Subcutaneous abdominal adipose tissue (tissue), 5 donors: Measurements from ENCODE around the gene MYO16.

Source experiments
- H3K27ac ChIP-seq: one replicate; pipeline ENCODE4 v1.7.0; 2013; ENCODE audit warnings: low read depth, mild to moderate bottlenecking, inconsistent platforms, low read length, moderate library complexity
- H3K27me3 ChIP-seq, 5 donors: one replicate each; pipeline ENCODE4 v1.7.0; 2013; ENCODE audit warnings: low read length in 5 of 5, inconsistent platforms in 1 of 5; ENCODE audit not compliant: control insufficient read depth in 5 of 5, insufficient read depth in 4 of 5
- H3K36me3 ChIP-seq, 5 donors: one replicate each; pipeline ENCODE4 v1.7.0; 2013; ENCODE audit warnings: low read length in 5 of 5; ENCODE audit not compliant: control insufficient read depth in 5 of 5, insufficient read depth in 5 of 5
- H3K4me1 ChIP-seq, 5 donors: one replicate each; pipeline ENCODE4 v1.7.0; 2013; ENCODE audit warnings: low read length in 5 of 5, mild to moderate bottlenecking in 3 of 5, moderate library complexity in 1 of 5; ENCODE audit not compliant: control insufficient read depth in 5 of 5, insufficient read depth in 5 of 5
- H3K4me3 ChIP-seq, 5 donors: one replicate each; pipeline ENCODE4 v1.7.0; 2013; ENCODE audit warnings: low read length in 5 of 5, low read depth in 1 of 5
- H3K9ac ChIP-seq, 5 donors: one replicate each; pipeline ENCODE4 v1.7.0; 2013; ENCODE audit warnings: low read length in 5 of 5, mild to moderate bottlenecking in 4 of 5, moderate library complexity in 3 of 5
- H3K9me3 ChIP-seq, 5 donors: one replicate each; pipeline ENCODE4 v1.7.0; 2013; ENCODE audit warnings: low read length in 5 of 5; ENCODE audit not compliant: control insufficient read depth in 5 of 5
- donor health status: healthy.
- donor health status: healthy.
- donor health status: healthy.
- donor health status: healthy.
- donor health status: healthy.

The MYO16 gene

GRCh38 chr13:109110159-109110558 lies 480.7 kb downstream of the MYO16 start:
- Histone ChIP-seq H3K4me3 (no peak overlapping the region), H3K9ac (no peak overlapping the region), H3K36me3 (no peaks in the 10 kb centered on the region), H3K9me3 (no peaks in the 10 kb centered on the region), H3K27ac (no peak overlapping the region), H3K27me3 (no peaks in the 10 kb centered on the region), H3K4me1 (no peaks in the 10 kb centered on the region)

- H3K36me3 ChIP-seq: no peaks in the 10 kb centered on the region
- H3K9ac ChIP-seq: no peak overlapping the region
- H3K4me3 ChIP-seq: no peak overlapping the region
- no peak overlapping the region for H3K27ac ChIP-seq
- H3K9me3 ChIP-seq: no peaks in the 10 kb centered on the region
- no peaks in the 10 kb centered on the region for H3K4me1 ChIP-seq
- H3K27me3 ChIP-seq: no peaks in the 10 kb centered on the region
Measured at GRCh38 chr13:109111141-109111540, 481.7 kb downstream of the MYO16 start.

GRCh38 chr13:109113427-109113826 lies 484.0 kb downstream of the MYO16 start:
- no peaks in the 10 kb centered on the region for H3K4me1 ChIP-seq
- H3K27me3 ChIP-seq: no peaks in the 10 kb centered on the region
- no peak overlapping the region for H3K27ac ChIP-seq
- no peak overlapping the region for H3K4me3 ChIP-seq
- no peaks in the 10 kb centered on the region for H3K36me3 ChIP-seq
- no peak overlapping the region for H3K9ac ChIP-seq
- H3K9me3 ChIP-seq: no peaks in the 10 kb centered on the region

GRCh38 chr13:109114162-109114561 lies 484.8 kb downstream of the MYO16 start:
- Histone ChIP-seq H3K27ac (no peak overlapping the region), H3K4me3 (no peak overlapping the region), H3K9me3 (no peaks in the 10 kb centered on the region), H3K27me3 (no peaks in the 10 kb centered on the region), H3K4me1 (no peaks in the 10 kb centered on the region), H3K9ac (no peak overlapping the region), H3K36me3 (no peaks in the 10 kb centered on the region)

- Histone ChIP-seq H3K36me3 (no peaks in the 10 kb centered on the region), H3K9ac (no peak overlapping the region), H3K27ac (no peak overlapping the region), H3K9me3 (no peaks in the 10 kb centered on the region), H3K4me1 (no peaks in the 10 kb centered on the region), H3K27me3 (no peaks in the 10 kb centered on the region), H3K4me3 (no peak overlapping the region)
Measured at GRCh38 chr13:109114991-109115390, 485.6 kb downstream of the MYO16 start.

GRCh38 chr13:109118521-109118920 lies 489.1 kb downstream of the MYO16 start:
- H3K4me3 ChIP-seq: no peak overlapping the region
- no peak overlapping the region for H3K27ac ChIP-seq
- H3K4me1 ChIP-seq: no peaks in the 10 kb centered on the region
- H3K27me3 ChIP-seq: no peaks in the 10 kb centered on the region
- H3K9ac ChIP-seq: no peak overlapping the region
- no peaks in the 10 kb centered on the region for H3K9me3 ChIP-seq
- no peaks in the 10 kb centered on the region for H3K36me3 ChIP-seq

GRCh38 chr13:109119896-109120295 lies 490.5 kb downstream of the MYO16 start:
- Histone ChIP-seq H3K9me3 (no peaks in the 10 kb centered on the region), H3K27ac (no peak overlapping the region)

GRCh38 chr13:109121826-109122225 lies 492.4 kb downstream of the MYO16 start:
- H3K9me3 ChIP-seq: no peaks in the 10 kb centered on the region
- H3K4me3 ChIP-seq: no peak overlapping the region
- no peaks in the 10 kb centered on the region for H3K36me3 ChIP-seq
- H3K27me3 ChIP-seq: no peaks in the 10 kb centered on the region
- H3K27ac ChIP-seq: no peak overlapping the region
- H3K4me1 ChIP-seq: no peaks in the 10 kb centered on the region
- no peak overlapping the region for H3K9ac ChIP-seq

More at GRCh38 chr13:109119896-109120295, 490.5 kb downstream of the MYO16 start:
- H3K27me3 ChIP-seq: no peaks in the 10 kb centered on the region
- no peaks in the 10 kb centered on the region for H3K4me1 ChIP-seq
- H3K4me3 ChIP-seq: no peak overlapping the region
- no peaks in the 10 kb centered on the region for H3K36me3 ChIP-seq
- no peak overlapping the region for H3K9ac ChIP-seq

- Histone ChIP-seq H3K36me3 (no peaks in the 10 kb centered on the region), H3K4me1 (no peaks in the 10 kb centered on the region), H3K4me3 (no peak overlapping the region), H3K27me3 (no peaks in the 10 kb centered on the region), H3K27ac (no peak overlapping the region), H3K9me3 (no peaks in the 10 kb centered on the region), H3K9ac (no peak overlapping the region)
Measured at GRCh38 chr13:109123971-109124370, 494.6 kb downstream of the MYO16 start.

- H3K9ac ChIP-seq: no peak overlapping the region
- H3K9me3 ChIP-seq: no peaks in the 10 kb centered on the region
- no peaks in the 10 kb centered on the region for H3K4me1 ChIP-seq
- no peaks in the 10 kb centered on the region for H3K36me3 ChIP-seq
- H3K27me3 ChIP-seq: no peaks in the 10 kb centered on the region
- H3K4me3 ChIP-seq: no peak overlapping the region
- no peak overlapping the region for H3K27ac ChIP-seq
Measured at GRCh38 chr13:109126178-109126577, 496.8 kb downstream of the MYO16 start.
